Effector CD8-positive, alpha-beta T cell (primary cell): ENCODE measurements around the gene GPX5.
"Not testable (repeated sequence)": the region's sequence is repeated elsewhere in the genome, so short reads cannot be mapped to it uniquely, and the experiment has no call there.

Experiments
- DNase-seq: peaks from one replicate; lab custom pipeline; 2025; lab: John Stamatoyannopoulos, UW

The GPX5 gene

GRCh38 chr6:28512387-28512786, 13.3 kb upstream of the GPX5 start:
- not testable (repeated sequence) for DNase-seq

DNA sequence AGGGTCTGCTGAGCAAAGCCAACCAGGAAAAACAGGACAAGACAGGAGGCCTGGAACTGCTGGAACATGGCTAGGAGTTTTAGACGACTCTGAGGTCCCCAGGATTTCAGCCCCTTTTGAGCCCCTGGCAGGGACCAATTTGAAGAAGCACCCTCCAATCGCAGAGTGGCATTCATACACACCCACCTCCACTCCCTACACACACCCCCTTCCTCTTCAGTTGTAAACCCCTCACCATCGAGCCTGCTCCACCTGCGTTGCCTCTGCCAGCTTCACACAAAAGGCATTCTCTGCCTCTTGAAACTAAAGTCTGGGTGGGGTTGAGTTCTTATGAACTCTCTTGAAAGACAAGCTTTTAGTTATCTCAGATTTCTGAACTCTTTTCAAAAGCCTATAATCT, 10.0 kb upstream of the GPX5 start, which contains the start of gene GPX6:
GPX6 (minus strand) TSS at position 118 of the 400 bp plus-strand sequence; CDS start at position 68, 50 bp downstream.
- no peak for DNase-seq

DNA sequence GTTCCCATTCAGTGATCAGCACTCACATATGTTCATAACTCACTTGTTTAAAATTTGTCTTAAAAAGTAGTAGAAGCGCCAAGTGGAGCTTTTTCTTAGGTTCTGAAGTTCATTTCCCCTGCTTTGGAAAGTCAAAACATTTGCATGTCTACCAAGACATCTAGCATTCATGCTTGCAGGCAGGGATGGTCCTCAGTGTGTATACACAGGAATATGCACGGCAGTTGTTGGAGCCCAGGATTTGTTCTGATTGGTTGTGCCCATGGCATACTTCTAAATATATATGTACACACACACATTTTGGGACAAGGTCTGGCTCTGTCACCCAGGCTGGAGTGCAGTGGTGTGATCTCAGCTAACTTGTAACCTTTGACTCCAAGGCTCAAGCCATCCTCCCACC, 7.7 kb upstream of the GPX5 start:
- no peak for DNase-seq

DNA sequence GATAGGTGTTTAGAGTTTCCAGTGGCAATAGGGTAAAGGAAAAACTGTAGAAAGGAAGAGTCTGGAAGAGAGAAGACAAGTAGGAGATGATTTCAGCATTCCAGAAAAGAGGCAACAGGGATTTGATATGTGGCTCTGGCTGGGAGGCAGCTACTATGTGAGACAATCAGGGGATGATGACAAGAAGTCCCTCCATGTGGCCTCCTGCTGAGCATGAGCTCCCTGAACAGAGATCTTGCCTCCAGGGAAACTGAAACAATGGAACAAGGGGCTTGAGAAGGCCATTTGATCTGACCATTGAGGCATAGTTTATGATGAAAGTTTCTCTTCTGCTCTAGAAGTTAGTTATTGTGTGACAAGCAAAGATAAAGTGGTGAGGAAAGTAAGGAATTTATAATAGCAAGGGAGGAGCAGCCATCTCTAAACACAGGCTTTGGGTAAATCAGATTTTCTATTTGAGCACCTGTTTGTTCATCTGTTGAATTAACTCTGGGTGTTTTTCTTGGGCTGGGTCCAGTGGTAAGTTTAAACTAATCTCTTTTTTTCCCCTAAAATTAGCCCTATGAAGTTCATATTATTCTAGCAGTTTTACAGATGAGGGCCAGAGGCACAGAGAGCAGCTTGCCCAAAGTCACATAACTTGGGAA, 3.0 kb upstream of the GPX5 start:
- DNase-seq, result no peak

GRCh38 chr6:28523241-28523622, 2.4 kb upstream of the GPX5 start:
- peak; percentile 13 for DNase-seq

DNA sequence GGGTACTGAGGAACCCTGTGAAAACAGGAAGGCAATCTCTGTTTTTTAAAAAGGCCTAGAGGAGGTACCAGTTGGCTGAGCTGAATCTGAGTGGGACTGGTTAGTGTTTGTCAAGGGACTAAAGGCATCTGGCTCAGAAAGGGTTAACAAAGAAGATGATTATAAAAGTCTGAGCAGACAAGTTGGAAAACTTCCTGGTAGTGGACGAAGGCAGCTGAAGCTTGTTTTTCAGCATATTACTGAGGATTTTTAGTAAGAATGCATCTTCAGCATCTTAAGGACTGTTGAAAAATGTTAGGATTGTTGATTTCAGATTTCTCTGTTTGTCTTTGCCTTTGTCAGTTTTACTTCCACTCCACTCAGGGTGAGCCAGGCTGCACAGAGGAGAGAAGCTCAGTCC, 5.1 kb downstream of the GPX5 start:
- DNase-seq, result no peak

DNA sequence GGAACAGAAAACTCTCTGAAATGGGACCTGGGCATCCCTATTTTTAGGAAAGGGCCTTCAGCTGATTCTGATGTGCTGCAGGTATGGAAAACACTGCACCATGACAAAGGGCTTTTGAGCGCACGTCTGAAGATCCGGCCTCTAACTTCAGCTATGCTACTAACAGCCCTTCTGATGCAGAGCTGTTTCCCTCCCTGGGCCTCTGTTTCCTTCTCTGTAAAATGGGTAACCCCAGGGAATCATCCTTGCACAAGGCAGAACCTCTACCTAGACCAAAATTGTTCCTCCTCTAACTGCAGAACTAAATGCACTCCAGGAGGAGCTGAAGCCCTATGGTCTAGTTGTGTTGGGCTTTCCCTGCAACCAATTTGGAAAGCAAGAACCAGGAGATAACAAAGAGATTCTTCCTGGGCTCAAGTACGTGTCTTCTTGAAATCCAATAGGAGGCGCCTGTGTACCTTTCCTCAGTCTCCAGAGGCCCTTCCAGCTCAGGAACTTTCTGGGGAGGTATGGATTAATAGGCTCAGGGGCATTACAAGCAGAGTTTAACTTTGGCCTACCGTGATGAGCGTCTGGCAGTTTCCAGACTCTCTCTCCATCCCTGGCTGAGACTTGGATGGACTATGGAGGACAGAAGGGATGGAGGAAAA, 5.9 kb downstream of the GPX5 start:
- no peak for DNase-seq

DNA sequence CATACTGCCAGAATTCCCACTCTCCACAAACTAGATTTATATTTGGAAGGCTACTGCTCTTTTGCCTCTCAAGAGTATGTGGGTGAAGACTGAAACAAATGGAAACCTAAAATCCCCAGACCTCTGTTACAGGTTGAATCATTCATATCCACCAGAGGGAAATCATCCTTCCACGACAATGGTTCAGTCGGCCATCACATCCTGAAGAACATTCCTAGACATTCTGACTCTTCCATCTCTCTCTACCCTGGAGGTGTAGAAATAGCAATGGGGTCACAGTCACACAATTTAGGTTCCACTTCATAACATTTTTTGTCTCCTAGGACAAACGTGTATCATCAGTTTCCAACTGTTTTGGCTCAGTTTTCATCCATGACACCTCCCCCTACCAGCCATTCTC, 8.6 kb downstream of the GPX5 start:
- no peak for DNase-seq

DNA sequence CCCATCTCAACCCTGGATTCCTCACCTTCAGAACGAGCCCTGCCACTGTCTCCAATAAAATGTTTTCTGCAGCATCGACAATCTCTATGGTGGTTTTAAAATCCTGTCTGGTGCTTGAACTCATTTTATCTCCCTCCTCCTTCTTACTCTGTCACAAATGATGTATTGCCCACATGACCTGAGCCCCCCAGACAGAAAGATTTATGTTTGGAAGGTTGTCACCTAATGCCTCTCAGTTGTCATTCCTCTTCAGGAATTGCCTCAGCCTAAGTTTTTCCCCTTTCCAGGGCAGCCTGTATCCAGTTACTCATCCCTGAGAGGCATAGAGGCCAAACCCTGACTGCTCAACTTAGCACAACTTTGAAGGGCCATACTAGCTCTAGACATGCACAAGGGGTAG, 9.2 kb downstream of the GPX5 start:
- no peak for DNase-seq

DNA sequence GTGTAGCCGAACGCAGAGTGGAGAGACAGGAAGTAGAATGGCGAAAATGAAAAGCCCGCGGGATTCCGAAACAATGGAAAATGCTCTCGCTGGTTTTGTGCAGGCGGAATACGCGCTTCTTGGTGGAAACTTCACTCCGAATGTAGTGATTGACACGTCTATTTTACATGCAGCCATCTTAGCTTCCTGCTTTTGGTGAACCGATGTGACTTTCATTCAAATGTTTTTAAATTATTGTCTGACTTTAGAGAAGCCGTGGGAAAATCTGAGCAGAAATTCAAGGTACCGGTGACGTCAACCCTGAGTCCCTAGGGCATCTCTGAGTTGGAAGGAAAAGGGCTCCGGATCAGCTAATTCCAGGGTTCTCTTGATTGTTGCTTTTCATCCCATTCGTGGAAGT, 11.4 kb downstream of the GPX5 start:
- DNase-seq, result no peak

- DNase-seq, result peak; percentile 1
Measured at GRCh38 chr6:28537509-28538140, 11.9 kb downstream of the GPX5 start.

GRCh38 chr6:28541996-28542395, 16.3 kb downstream of the GPX5 start:
- no peak for DNase-seq

DNA sequence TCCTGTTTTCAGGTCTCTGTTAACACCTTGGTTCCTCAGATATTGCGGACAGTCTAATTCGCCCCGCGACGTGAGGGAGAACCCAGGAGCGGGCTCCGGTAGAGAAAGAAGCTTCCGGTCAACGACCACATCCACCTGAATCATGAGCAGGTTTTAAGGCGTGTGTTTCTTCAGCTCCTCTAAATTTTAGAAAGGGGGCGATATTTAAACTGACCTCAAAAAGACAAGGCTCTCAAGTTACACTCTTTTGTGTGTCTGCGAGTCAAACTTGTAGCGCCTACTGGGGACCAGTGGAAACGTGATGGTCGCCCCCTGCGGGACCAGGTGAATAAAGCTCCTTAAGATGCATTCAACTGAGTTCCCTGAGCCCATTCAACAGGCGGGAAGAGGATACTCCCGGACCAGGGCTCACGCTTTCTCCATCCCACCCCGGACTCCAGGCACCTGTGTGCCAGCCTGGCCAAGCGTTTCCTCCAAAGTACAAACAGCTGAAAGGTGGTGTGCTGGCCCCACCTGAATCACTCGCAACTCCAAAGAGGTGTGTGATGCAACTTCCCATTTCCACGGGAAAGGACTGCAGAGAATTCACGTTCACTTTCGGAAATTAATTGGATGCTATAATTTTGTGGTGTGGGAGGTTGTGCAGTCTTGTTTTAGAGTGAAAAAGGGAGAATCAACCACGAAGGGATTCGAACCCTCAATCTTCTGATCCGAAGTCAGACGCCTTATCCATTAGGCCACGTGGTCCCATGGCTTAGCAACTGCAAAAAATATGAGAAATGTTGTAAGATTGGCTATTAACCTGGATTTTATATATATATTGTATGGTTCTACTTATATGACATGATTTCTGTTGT, 17.0 kb downstream of the GPX5 start:
- peak; percentile 28 for DNase-seq

DNA sequence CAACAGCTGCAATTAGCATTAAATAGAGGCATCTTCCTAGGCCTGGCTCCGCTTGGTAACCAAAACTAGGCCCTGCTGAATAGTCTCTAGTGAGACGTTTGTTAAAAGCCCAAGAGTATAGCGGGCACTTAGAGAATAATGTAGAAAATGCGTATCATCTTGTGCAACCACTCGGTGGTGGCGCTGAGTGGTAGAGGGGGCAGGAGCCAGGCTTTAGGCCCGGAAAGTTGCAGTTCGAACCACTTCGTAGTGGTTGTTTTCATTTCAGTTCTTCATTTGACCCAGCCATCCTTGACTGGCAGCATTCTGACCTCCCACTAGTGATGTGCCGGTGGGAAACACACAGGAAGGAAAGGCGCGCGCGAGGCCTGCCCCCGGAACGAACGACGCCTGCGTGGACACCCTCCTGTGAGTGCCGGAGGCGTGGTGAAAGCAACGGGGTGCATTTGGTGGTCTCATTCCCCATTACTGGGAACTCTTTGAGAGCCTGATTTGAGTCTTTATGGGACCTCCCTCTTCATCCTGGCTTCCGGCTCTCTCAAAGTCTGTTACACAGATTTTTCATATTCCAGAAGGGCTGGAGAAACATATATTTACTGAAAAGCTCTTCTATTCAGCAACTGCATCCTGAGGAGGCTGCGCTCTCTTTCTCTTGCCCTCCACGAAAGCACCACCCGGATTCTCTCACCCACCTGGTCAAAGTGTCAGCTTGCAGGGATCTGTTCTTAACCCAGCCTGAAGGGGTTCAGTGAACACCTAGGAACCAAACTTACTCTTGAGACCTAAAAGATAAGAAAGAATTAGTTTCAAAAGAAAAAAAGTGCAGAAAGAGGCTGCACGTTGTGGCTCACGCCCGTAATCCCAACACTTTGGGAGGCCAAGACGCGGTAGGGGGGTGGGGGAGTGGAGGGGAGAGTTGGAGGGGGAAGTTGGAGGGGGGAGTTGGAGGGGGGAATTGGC, 18.2 kb downstream of the GPX5 start:
- peak; percentile 16 for DNase-seq

- no peak for DNase-seq
Measured at GRCh38 chr6:28545955-28546354, 20.3 kb downstream of the GPX5 start.

- DNase-seq, result not testable (repeated sequence)
Measured at GRCh38 chr6:28547003-28547402, 21.3 kb downstream of the GPX5 start.

- DNase-seq, result no peak
Measured at GRCh38 chr6:28551891-28552666, 26.4 kb downstream of the GPX5 start.

GRCh38 chr6:28553384-28553985, 27.8 kb downstream of the GPX5 start:
- DNase-seq, result no peak

DNA sequence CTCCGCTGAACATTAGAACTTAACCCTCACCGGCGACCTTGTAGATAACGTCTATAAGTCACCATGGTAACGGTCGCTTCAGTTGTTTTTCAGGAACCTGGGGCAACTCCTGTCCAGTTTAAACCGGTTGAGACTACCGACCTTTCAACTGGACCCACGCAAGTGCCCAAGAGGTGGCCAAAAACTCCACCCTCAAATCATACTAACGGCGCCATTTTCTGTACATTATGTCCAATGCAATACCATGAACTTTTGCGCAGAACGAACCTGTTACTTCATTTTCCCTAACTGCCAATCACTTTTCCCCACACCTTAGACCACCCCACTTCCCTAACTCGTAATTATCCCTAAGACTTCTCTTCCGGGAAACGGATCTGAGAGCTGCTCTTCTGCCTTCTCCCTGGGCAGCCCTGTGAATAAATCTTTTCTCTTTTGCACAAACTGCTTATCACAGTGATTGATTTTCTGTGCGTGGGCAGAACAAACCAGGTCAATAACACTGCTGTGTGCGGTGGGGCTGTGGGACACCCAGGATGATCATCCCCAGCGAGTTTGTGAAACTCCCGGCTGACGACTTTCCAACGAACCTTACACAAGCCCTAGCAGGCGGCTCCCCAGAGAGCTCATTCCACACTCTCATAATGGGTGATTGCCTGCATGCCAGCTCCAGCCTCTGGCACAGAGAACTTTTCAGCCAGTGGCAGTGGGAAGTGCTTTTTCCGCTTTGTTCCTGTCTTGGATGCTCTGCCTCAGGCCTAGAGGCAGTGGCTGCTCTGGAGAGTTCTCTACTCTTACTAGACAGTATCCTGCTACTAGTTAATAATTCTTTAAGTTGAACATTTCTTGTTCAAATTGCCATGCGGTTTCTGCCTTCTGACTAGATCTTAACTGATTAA, 28.6 kb downstream of the GPX5 start:
- no peak for DNase-seq
